Measurements from ENCODE around the gene GH1.
"Not testable (repeated sequence)": the region's sequence is repeated elsewhere in the genome, so short reads cannot be mapped to it uniquely, and the experiment has no call there.

Gene GH1

GRCh38 chr17:63894021-63894420, 24.6 kb downstream of the GH1 start:
- DNase-seq = not testable (repeated sequence)

GRCh38 chr17:63892316-63893037, 26.2 kb downstream of the GH1 start:
- DNase-seq = not testable (repeated sequence)

- DNase-seq = peak in 1 of 14 donors; percentile 6
Observed at GRCh38 chr17:63889026-63889848, 29.4 kb downstream of the GH1 start.

- DNase-seq = not testable (repeated sequence)
Observed at GRCh38 chr17:63885119-63885518, 33.5 kb downstream of the GH1 start.

GRCh38 chr17:63882626-63883126, 36.0 kb downstream of the GH1 start:
- not testable (repeated sequence) for DNase-seq

GRCh38 chr17:63881935-63882601, 36.6 kb downstream of the GH1 start, which contains the start of gene GH2:
Gene GH2 (minus strand): TSS chr17:63881944. CDS start chr17:63881801, 143 bp downstream.
- no peak for DNase-seq

GRCh38 chr17:63881337-63881736, 37.3 kb downstream of the GH1 start:
- DNase-seq = not testable (repeated sequence)

GRCh38 chr17:63880706-63881105, 37.9 kb downstream of the GH1 start:
- no peak for DNase-seq

GRCh38 chr17:63878413-63878812, 40.2 kb downstream of the GH1 start:
- DNase-seq = not testable (repeated sequence)

GRCh38 chr17:63874693-63875092, 43.9 kb downstream of the GH1 start:
- not testable (repeated sequence) for DNase-seq

- not testable (repeated sequence) for DNase-seq
Observed at GRCh38 chr17:63874061-63874626, 44.5 kb downstream of the GH1 start.

GRCh38 chr17:63873577-63873976, 45.1 kb downstream of the GH1 start, which contains the start of gene CSH2:
Gene CSH2 (minus strand): TSS chr17:63873677. CDS start chr17:63873614, 63 bp downstream.
- DNase-seq = not testable (repeated sequence)

- DNase-seq = not testable (repeated sequence)
Observed at GRCh38 chr17:63871646-63872365, 46.8 kb downstream of the GH1 start.

GRCh38 chr17:63870292-63870665, 48.4 kb downstream of the GH1 start:
- DNase-seq = not testable (repeated sequence)

GRCh38 chr17:63869491-63870291, 48.9 kb downstream of the GH1 start:
- DNase-seq = not testable (repeated sequence)
